ENCODE data around the gene AP4M1. TPM values are rescaled to one million over a fixed set of nuclear protein-coding genes. Genes with fewer than 3 reads are reported as not detected.

AP4M1 gene
- 19.5 TPM for total RNA-seq

- intact Hi-C loops (cut with DNase I): no loop called here
- ATAC-seq: peak; percentile 97
These were observed at the start of gene AP4M1, which contains the start of gene MCM7 for GRCh38 chr7:100101016-100101862. TSS of gene AP4M1 (plus strand) at chr7:100101643. CDS start at chr7:100101715, 72 bp downstream. TSS of gene MCM7 (minus strand) at chr7:100101397. CDS start at chr7:100101294, 103 bp downstream.

GRCh38 chr7:100053215-100053614, 48.2 kb upstream of the AP4M1 start:
- intact Hi-C loops (cut with DNase I): no loop called here
- ATAC-seq (peak; percentile 23), DNase-seq (ENCODE audit: low spot score) (no peak)

More at GRCh38 chr7:100101016-100101862, at the start of gene AP4M1, which contains the start of gene MCM7:
- peak; percentile 99 for DNase-seq (ENCODE audit: low spot score)

GRCh38 chr7:100057006-100057405, 44.4 kb upstream of the AP4M1 start:
- ATAC-seq (no peak), DNase-seq (ENCODE audit: low spot score) (no peak)
- intact Hi-C loops (cut with DNase I): no loop called here

GRCh38 chr7:100059251-100059739, 42.1 kb upstream of the AP4M1 start:
- DNase-seq (ENCODE audit: low spot score): no peak
- ATAC-seq: no peak
- intact Hi-C loops (cut with DNase I): no loop called here

- ATAC-seq: no peak
- no peak for DNase-seq (ENCODE audit: low spot score)
- intact Hi-C loops (cut with DNase I): no loop called here
These were observed 39.8 kb upstream of the AP4M1 start for GRCh38 chr7:100061518-100062193.

- intact Hi-C loops (cut with DNase I): no loop called here
- DNase-seq (ENCODE audit: low spot score): no peak
- no peak for ATAC-seq
These were observed 38.1 kb upstream of the AP4M1 start for GRCh38 chr7:100063376-100063775.

GRCh38 chr7:100064162-100064561, 37.3 kb upstream of the AP4M1 start:
- intact Hi-C loops (cut with DNase I): no loop called here
- ATAC-seq: no peak
- no peak for DNase-seq (ENCODE audit: low spot score)

- intact Hi-C loops (cut with DNase I): no loop called here
- DNase-seq (ENCODE audit: low spot score) (no peak), ATAC-seq (peak; percentile 97)
These were observed 35.8 kb upstream of the AP4M1 start for GRCh38 chr7:100065452-100066186.

- ATAC-seq (no peak), DNase-seq (ENCODE audit: low spot score) (no peak)
- intact Hi-C loops (cut with DNase I): no loop called here
These were observed 34.5 kb upstream of the AP4M1 start for GRCh38 chr7:100066953-100067352.

GRCh38 chr7:100069991-100070390, 31.5 kb upstream of the AP4M1 start:
- ATAC-seq (no peak), DNase-seq (ENCODE audit: low spot score) (no peak)
- intact Hi-C loops (cut with DNase I): loop anchor here (10.0 kb wide), 1 partner anchor 75 kb away; no protein-coding TSS in a partner anchor

- intact Hi-C loops (cut with DNase I): loop anchor here (10.0 kb wide), 1 partner anchor 76 kb away; no protein-coding TSS in a partner anchor
- no peak for ATAC-seq
- no peak for DNase-seq (ENCODE audit: low spot score)
These were observed 30.3 kb upstream of the AP4M1 start for GRCh38 chr7:100071018-100071723.

GRCh38 chr7:100072462-100072861, 29.0 kb upstream of the AP4M1 start:
- intact Hi-C loops (cut with DNase I): loop anchor here (10.0 kb wide), 1 partner anchor 78 kb away; no protein-coding TSS in a partner anchor
- no peak for DNase-seq (ENCODE audit: low spot score)
- ATAC-seq: no peak

- DNase-seq (ENCODE audit: low spot score): no peak
- intact Hi-C loops (cut with DNase I): loop anchor here (10.0 kb wide), 1 partner anchor 80 kb away; no protein-coding TSS in a partner anchor
- ATAC-seq: no peak
These were observed 26.6 kb upstream of the AP4M1 start for GRCh38 chr7:100074841-100075240.

GRCh38 chr7:100075418-100075817, 26.0 kb upstream of the AP4M1 start:
- ATAC-seq (no peak), DNase-seq (ENCODE audit: low spot score) (no peak)
- intact Hi-C loops (cut with DNase I): loop anchor here (10.0 kb wide), 1 partner anchor 81 kb away; no protein-coding TSS in a partner anchor

- intact Hi-C loops (cut with DNase I): loop anchor here (10.0 kb wide), 1 partner anchor 82 kb away; no protein-coding TSS in a partner anchor
- ATAC-seq: no peak
- no peak for DNase-seq (ENCODE audit: low spot score)
These were observed 24.2 kb upstream of the AP4M1 start for GRCh38 chr7:100077205-100077604.

- intact Hi-C loops (cut with DNase I): loop anchor here (10.0 kb wide), 1 partner anchor 84 kb away; no protein-coding TSS in a partner anchor
- ATAC-seq (no peak), DNase-seq (ENCODE audit: low spot score) (no peak)
These were observed 22.4 kb upstream of the AP4M1 start for GRCh38 chr7:100079024-100079560.

GRCh38 chr7:100080907-100081534, 20.4 kb upstream of the AP4M1 start:
- intact Hi-C loops (cut with DNase I): no loop called here
- ATAC-seq: no peak
- DNase-seq (ENCODE audit: low spot score): no peak
